ENCODE results near the gene CEP350.

GRCh38 chr1:180002437-180002836, 47.8 kb downstream of the CEP350 start:
- TF ChIP-seq CTCF (IDR thresholded peaks at IDR 0.05) (no peak), POLR2A (IDR thresholded peaks at IDR 0.05) (no peak)

Measured in body of pancreas (tissue), 4 donors.